GM04504 (cell line): ENCODE data around the gene PRR32.
"Not testable (repeated sequence)": the region's sequence is repeated elsewhere in the genome, so short reads cannot be mapped to it uniquely, and the experiment has no call there.

Source experiments
- DNase-seq: peaks from one replicate; pipeline ENCODE4 v3.0.0-alpha.2; 2012; ENCODE audit warnings: low read depth

The PRR32 gene, protein sequence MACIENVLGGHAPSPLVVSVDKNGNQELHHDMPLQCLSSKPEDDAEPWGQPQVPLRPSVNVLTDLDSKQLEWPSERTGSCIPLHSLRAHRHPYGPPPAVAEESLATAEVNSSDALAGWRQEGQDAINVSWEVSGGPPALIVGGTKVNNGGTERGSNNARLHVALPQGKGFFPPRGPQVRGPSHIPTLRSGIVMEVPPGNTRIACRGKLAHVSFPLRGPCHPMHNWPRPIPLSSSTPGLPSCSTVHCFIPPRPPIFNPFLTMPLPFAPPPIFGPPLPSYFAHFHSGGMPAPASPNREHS

DNA sequence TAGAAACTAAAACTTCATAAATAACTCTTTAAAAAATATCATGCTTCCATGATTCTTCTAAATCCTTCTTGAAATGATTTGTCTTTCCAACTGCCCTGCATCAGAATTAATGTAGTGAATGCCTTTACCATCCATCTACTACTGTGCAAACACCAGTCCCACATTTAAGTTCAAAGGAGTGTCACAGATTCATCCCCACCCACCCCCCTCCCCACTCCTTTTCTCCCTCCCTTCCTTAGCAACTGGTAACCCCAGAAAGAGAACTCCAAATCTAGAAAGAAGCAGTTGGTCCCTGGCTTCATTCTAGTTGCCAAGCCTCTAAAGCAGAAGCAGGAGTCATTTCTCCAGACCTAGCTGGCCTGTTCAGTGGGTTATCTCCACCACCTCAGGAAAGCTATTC, at the start of gene PRR32:
Gene PRR32, plus strand, starts transcription at position 301 of the 400 bp plus-strand sequence. CDS start 115 bp downstream, outside the sequence.
- DNase-seq = no peak

DNA sequence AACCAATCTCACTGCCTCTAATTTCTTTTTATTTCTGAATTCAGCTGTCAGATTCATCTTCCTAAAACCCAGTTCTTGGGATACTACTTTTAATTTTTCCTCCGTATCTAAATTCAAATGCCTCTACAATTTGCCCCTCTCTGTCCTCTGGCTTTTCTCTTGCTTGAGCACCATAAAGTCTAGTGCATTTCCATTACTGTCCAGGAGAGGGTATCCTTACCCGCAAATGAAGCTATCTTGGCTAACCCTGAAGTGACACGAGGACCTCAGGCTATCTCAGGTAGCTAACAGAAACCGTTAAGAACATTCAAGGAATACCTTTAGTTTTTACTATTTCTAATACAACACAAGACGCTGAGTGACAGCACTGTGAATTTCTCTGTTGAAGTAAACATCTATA, 49.4 kb upstream of the PRR32 start:
- DNase-seq = no peak

DNA sequence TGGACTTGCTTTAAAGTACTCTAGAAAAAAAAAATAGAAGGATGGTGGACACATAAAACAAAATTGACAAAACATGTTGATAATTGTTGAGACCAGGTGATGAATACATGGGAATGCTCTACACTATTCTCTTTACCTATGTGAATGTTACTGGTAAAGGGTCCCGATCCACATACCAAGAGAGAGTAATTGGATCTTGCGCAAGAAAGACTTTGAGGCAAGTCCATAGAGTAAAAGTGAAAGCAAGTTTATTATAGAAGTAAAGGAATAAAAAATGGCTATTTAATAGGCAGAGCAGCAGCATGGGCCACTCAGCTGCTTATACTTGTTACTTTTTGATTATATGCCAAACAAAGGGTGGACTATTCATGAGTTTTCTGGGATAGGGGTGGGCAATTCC, 34.0 kb upstream of the PRR32 start:
- no peak for DNase-seq

DNA sequence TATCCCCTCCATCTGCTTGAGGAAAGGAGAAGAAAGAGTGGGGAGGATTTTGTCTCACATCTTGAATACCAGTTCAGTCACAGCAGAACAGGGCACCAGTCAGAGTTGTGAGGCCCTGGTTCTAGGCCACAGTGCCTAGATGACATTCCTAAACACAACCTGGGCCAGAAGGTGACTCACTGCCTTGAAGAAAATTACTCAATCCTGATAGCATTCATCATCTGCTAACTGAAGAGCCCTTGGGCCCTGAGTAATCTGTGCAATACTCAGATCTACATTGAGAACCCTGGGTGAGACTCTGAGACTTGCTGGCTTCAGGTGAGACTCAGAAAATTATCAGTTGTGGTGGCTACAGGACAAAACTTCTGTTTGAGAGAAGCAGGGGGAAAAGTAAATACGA, 20.5 kb upstream of the PRR32 start:
- DNase-seq = no peak

DNA sequence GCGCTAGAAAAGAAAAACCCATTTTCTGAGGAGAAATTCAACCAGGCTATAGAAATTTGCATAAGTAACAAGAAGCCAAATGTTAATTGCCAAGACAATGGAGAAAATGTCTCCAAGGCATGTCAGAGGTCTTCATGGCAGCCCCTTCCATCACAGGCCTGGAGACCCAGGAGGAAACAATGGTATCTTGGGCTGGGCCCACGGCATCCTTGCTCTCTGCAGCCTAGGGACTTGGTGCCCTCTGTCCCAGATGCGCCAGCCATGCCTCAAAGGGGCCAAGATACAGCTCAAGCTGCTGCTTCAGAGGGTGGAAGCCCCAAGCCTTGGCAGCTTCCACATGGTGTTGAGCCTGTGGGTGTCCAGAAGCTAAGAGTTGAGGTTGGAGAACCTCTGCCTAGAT, 12.7 kb upstream of the PRR32 start:
- DNase-seq = not testable (repeated sequence)

DNA sequence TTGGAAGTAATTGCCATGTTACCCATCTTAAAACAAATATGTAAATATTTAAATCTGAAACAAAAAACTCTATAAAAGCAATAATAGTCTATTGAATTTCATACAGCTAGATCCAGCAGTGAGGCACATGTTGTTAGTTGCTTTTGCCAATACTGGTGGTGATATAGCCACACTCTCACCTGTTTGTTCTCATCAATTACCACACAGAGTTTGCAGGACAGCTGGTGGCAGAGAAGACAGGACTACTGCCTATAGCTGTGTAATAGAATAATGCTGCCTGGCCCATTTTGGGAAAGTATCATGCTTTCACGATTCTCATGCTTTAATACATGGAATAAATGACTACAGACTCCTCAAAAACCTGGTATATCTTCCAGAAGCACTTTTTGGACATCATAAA, 3.7 kb upstream of the PRR32 start:
- no peak for DNase-seq

DNA sequence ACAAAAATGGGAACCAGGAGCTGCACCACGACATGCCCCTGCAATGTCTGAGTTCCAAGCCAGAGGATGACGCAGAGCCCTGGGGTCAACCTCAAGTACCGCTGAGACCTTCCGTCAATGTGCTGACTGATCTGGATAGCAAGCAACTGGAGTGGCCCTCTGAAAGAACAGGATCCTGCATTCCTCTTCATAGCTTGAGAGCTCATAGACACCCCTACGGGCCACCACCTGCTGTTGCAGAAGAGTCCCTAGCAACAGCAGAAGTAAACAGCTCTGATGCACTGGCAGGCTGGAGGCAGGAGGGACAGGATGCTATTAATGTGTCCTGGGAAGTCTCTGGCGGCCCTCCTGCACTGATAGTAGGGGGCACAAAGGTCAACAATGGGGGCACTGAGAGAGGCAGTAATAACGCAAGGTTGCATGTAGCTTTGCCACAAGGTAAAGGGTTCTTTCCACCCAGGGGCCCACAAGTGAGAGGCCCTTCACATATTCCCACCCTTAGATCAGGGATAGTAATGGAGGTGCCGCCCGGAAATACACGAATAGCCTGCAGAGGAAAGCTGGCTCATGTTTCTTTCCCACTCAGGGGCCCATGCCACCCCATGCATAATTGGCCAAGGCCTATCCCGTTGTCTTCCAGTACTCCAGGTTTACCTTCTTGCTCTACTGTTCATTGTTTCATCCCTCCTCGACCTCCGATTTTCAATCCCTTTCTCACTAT, 1.3 kb downstream of the PRR32 start:
- DNase-seq = no peak

DNA sequence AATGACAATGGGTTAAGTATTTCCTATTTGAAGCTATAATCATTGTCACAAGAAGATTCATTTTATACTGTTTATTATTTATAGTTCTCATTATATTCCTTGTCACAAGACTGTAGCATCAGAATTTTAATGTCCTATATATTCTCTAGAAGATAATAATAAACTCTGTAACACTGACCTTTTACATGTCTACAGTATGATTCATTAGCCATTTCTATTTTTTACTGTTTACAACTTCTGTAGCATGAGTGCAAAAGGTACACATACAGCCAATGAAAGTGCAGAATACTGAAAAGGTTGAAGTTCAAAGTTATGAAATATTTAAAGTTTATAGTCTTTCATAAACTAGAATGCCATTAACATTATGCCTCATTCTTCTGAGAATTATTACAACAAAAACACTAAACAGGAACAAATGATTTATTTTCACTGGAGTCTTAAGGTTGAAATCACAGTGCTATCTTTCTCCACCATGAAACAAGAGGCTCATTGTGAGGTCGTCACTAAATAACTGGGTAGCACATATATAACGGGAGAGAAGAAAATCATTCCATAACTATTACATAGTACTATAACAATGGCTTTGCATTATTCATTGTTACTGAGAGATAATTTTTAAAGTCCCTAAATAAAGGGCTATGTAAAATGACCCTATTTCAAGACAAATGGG, 4.9 kb downstream of the PRR32 start:
- no peak for DNase-seq

DNA sequence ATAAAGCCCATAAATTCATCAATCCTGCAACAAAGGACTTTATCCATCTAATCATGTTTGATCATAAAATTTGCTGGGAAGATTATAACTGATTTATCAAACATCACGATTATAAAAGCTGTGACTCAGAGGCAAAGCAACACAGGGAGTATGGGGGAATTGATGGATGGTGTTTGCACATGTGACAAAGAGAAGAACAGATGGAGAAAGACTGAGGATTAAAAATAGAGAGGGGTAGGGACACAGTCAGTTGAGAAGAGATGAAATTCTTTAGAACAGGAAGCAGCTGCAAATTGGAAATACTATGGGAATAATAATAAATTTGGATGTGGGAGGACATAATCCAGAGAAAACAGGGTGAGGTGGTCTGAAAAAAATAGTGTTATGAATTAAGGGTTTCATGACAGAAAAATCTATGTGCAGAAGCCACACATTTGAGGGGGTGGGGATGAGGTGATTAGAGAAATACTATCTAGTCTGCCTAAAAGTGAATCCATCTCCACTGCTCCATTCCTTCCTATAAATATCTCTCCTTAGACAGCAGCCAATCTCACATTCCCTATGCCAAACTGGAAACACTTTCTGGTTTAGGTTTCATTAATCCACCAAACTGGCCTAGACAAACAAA, 6.2 kb downstream of the PRR32 start:
- DNase-seq = no peak

DNA sequence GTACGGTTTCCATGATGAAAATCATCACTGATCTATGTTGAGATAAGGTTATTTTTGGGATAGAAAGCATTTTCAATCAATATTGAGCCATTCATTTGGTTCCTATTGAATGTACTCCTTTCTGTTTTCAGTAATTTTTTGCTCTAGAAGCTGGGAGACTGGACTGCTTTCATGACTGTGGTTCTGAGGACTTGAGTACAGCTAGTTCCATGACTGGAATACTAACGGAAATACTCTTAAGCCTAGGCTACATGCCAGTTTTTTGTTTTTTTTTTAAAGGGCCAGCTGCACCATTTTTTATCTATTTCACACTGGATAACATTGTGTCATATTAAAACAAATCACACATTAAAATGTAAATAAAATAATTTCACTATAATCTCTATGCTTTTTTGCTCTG, 16.7 kb downstream of the PRR32 start:
- no peak for DNase-seq

DNA sequence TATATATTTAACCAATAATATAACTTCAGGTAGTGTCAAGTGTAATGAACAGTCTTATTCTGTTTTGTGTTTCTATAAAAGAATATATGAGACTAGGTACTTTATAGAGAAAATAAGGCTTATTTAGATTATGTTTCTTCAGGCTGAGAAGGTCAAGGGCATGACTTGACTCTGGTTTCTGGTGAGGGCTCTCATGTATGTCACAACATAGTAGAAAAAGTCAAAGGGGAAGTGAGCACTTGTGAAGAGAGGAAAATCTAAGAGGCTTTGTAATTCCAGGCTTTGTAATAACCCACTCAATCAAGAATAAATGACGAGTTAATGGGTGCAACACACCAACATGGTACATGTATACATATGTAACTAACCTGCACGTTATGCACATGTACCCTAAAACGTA, 27.6 kb downstream of the PRR32 start:
- DNase-seq = no peak

DNA sequence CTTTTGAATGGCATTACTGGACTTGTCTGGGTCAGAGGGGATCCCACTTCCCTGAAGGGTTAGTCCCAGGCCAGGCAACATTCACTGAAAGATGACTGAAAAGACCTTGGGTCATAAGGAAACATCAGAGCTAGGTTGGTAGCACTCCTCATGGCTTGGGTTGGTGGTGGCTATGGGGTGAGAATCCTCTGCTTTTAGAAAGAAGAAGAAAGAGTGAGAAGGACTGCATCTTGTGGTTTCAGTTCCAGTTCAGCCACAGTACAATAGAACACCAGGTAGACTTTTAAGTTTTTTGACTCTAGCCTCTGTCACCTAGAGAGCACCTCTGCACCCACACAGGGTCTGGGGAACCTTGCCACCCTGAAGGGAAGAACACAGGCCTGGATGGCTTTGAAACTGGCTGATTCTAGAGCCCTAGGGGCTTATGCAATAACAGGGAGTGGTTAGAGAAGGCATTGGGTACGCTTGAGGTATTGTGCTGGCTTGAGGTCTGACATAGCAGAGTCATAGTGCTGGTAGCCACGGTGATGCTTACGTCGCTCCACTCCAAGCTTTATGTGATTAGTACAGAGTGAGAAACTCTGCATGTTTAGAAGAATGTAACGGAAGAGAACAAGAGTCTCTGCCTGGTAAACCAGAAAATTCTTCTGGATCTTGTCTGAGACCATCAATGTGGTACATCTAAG, 36.5 kb downstream of the PRR32 start:
- no peak for DNase-seq
